ENCODE results near the gene TBX4. TPM values are rescaled to one million over a fixed set of nuclear protein-coding genes. Genes with fewer than 3 reads are reported as not detected.
A peak's percentile ranks its signal among the peaks of the same experiment; 100 is the strongest.

The TBX4 gene
- total and polyA plus RNA-seq, 2 of the 13 experiments (the other 11 are each of a cell fraction or from before 2014, with no cell fraction given) = 0.11 to 1.1 TPM

DNA sequence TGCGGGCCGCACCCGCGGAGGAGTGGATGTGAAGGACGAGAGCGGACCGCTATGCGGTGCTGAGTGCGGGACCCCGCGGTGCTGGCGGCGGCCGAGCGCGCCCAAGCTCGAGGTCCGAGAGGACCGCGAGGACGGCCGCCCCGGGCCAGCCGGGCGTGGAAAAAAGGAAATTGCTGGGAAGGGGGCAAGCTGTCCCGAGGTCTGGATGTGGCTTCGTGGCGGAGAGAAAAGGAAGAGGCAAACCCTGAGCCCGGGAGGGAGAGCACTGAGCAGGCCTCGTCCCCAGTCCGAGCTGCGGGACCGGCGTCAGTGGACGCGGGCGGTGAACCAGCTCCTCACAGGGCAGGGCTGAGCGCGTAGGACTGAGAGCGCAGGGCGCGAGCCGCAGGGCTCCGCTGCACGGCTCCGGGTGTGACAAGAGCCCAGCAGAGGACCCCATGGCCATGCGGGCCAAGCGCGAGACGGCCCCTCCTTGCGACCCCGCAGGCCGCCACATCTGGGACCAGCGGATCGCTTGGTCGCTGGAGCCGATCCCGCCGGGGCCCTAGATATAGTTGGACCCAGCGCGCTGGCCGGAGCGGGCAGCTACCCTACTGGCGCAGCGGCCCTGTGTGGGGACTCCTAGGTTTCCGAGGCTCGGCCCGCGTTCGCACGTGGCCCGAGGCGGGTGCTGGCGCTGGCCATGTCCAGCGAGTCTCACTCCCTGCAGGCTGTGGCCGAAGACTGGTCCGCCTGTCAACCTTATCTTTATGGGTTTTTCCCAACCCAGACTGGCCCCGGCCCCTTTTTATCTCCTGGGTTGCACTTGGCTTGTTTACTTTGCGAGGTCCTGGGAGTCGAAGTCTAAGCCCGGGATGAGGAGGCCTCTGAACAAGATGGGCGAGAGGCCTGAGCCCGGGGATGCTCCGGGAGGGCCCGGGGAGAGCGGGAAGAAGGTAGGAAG, 2.4 kb downstream of the TBX4 start (continued):
- TF ChIP-seq, protein P1, sequence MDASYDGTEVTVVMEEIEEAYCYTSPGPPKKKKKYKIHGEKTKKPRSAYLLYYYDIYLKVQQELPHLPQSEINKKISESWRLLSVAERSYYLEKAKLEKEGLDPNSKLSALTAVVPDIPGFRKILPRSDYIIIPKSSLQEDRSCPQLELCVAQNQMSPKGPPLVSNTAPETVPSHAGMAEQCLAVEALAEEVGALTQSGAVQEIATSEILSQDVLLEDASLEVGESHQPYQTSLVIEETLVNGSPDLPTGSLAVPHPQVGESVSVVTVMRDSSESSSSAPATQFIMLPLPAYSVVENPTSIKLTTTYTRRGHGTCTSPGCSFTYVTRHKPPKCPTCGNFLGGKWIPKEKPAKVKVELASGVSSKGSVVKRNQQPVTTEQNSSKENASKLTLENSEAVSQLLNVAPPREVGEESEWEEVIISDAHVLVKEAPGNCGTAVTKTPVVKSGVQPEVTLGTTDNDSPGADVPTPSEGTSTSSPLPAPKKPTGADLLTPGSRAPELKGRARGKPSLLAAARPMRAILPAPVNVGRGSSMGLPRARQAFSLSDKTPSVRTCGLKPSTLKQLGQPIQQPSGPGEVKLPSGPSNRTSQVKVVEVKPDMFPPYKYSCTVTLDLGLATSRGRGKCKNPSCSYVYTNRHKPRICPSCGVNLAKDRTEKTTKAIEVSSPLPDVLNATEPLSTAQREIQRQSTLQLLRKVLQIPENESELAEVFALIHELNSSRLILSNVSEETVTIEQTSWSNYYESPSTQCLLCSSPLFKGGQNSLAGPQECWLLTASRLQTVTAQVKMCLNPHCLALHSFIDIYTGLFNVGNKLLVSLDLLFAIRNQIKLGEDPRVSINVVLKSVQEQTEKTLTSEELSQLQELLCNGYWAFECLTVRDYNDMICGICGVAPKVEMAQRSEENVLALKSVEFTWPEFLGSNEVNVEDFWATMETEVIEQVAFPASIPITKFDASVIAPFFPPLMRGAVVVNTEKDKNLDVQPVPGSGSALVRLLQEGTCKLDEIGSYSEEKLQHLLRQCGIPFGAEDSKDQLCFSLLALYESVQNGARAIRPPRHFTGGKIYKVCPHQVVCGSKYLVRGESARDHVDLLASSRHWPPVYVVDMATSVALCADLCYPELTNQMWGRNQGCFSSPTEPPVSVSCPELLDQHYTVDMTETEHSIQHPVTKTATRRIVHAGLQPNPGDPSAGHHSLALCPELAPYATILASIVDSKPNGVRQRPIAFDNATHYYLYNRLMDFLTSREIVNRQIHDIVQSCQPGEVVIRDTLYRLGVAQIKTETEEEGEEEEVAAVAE (CRISPR knock-in tag; IDR thresholded peaks at IDR 0.05; ENCODE audit: borderline replicate concordance) = no peak
- no peak for TF ChIP-seq PHB2 (IDR thresholded peaks at IDR 0.05; ENCODE audit: partially characterized antibody)
- no peak for TF ChIP-seq LCORL (IDR thresholded peaks at IDR 0.05)
- peak; percentile 88; the same call in 1 of the 2 replicates for TF ChIP-seq LCORL (CRISPR knock-in tag; IDR thresholded peaks at IDR 0.05)
- no peak for TF ChIP-seq JARID2 (CRISPR knock-in tag; IDR thresholded peaks at IDR 0.05; ENCODE audit: insufficient replicate concordance)
- TF ChIP-seq, protein P2, sequence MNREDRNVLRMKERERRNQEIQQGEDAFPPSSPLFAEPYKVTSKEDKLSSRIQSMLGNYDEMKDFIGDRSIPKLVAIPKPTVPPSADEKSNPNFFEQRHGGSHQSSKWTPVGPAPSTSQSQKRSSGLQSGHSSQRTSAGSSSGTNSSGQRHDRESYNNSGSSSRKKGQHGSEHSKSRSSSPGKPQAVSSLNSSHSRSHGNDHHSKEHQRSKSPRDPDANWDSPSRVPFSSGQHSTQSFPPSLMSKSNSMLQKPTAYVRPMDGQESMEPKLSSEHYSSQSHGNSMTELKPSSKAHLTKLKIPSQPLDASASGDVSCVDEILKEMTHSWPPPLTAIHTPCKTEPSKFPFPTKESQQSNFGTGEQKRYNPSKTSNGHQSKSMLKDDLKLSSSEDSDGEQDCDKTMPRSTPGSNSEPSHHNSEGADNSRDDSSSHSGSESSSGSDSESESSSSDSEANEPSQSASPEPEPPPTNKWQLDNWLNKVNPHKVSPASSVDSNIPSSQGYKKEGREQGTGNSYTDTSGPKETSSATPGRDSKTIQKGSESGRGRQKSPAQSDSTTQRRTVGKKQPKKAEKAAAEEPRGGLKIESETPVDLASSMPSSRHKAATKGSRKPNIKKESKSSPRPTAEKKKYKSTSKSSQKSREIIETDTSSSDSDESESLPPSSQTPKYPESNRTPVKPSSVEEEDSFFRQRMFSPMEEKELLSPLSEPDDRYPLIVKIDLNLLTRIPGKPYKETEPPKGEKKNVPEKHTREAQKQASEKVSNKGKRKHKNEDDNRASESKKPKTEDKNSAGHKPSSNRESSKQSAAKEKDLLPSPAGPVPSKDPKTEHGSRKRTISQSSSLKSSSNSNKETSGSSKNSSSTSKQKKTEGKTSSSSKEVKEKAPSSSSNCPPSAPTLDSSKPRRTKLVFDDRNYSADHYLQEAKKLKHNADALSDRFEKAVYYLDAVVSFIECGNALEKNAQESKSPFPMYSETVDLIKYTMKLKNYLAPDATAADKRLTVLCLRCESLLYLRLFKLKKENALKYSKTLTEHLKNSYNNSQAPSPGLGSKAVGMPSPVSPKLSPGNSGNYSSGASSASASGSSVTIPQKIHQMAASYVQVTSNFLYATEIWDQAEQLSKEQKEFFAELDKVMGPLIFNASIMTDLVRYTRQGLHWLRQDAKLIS (CRISPR knock-in tag; IDR thresholded peaks at IDR 0.05) = no peak
- TF ChIP-seq SP1 (IDR thresholded peaks at IDR 0.05) = no peak
- peak; percentile 14; the same call in 1 of the 2 replicates for TF ChIP-seq SP1 (CRISPR knock-in tag; IDR thresholded peaks at IDR 0.05)
- TF ChIP-seq, protein P3, sequence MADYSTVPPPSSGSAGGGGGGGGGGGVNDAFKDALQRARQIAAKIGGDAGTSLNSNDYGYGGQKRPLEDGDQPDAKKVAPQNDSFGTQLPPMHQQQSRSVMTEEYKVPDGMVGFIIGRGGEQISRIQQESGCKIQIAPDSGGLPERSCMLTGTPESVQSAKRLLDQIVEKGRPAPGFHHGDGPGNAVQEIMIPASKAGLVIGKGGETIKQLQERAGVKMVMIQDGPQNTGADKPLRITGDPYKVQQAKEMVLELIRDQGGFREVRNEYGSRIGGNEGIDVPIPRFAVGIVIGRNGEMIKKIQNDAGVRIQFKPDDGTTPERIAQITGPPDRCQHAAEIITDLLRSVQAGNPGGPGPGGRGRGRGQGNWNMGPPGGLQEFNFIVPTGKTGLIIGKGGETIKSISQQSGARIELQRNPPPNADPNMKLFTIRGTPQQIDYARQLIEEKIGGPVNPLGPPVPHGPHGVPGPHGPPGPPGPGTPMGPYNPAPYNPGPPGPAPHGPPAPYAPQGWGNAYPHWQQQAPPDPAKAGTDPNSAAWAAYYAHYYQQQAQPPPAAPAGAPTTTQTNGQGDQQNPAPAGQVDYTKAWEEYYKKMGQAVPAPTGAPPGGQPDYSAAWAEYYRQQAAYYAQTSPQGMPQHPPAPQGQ (CRISPR knock-in tag; IDR thresholded peaks at IDR 0.05; ENCODE audit: borderline replicate concordance) = no peak
- TF ChIP-seq, protein P4, sequence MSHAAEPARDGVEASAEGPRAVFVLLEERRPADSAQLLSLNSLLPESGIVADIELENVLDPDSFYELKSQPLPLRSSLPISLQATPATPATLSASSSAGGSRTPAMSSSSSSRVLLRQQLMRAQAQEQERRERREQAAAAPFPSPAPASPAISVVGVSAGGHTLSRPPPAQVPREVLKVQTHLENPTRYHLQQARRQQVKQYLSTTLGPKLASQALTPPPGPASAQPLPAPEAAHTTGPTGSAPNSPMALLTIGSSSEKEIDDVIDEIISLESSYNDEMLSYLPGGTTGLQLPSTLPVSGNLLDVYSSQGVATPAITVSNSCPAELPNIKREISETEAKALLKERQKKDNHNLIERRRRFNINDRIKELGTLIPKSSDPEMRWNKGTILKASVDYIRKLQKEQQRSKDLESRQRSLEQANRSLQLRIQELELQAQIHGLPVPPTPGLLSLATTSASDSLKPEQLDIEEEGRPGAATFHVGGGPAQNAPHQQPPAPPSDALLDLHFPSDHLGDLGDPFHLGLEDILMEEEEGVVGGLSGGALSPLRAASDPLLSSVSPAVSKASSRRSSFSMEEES (CRISPR knock-in tag; IDR thresholded peaks at IDR 0.05) = peak; percentile 28; the same call in 1 of the 2 replicates
- no peak for TF ChIP-seq NAIF1 (CRISPR knock-in tag; IDR thresholded peaks at IDR 0.05; ENCODE audit: borderline replicate concordance)
- TF ChIP-seq ZFP82 (CRISPR knock-in tag; IDR thresholded peaks at IDR 0.05; ENCODE audit: borderline replicate concordance) = no peak
- no peak for TF ChIP-seq PTBP1 (IDR thresholded peaks at IDR 0.05; ENCODE audit: low read depth, low read length, poor library complexity, severe bottlenecking)
- TF ChIP-seq ZNF34 (CRISPR knock-in tag; IDR thresholded peaks at IDR 0.05; ENCODE audit: borderline replicate concordance) = no peak
- peak; percentile 43; the same call in 1 of the 2 replicates for TF ChIP-seq NFIB (CRISPR knock-in tag; IDR thresholded peaks at IDR 0.05; ENCODE audit: borderline replicate concordance)
- no peak for TF ChIP-seq NFATC3 (CRISPR knock-in tag; IDR thresholded peaks at IDR 0.05)

All from HepG2 (cell line).